HepG2 (cell line): ENCODE measurements around the gene LIPC. TPM values are rescaled to one million over a fixed set of nuclear protein-coding genes. Genes with fewer than 3 reads are reported as not detected.

Source experiments
- ATAC-seq: fragments of 200-7000 bp; cut with Tn5 transposase; 3 replicates; pipeline ENCODE4 v1.9.1; 2020; ENCODE audit warnings: mild to moderate bottlenecking, moderate library complexity
- BruUV-seq: library from RNA; stranded (reverse); fragments of 400-500 nt; replicated peaks from 2 replicates; lab custom pipeline; 2021; lab: Mats Ljungman, UMichigan
- CTCF ChIA-PET: fragments of 300-600 bp; formaldehyde crosslinking; extraction: SDS; loops from one replicate; lab custom pipeline; 2021; ENCODE audit warnings: low total read pairs, inconsistent platforms, low intra/inter-chr PET ratio; lab: Yijun Ruan, JAX
- POLR2A ChIA-PET: fragments of 350-600 bp; sonication (Branson Sonifier 250); formaldehyde crosslinking; loops from one replicate; lab custom pipeline; 2020; ENCODE audit warnings: antibody characterized with exemption, inconsistent platforms; lab: Yijun Ruan, JAX
- DNase-seq: peaks from one replicate; pipeline ENCODE4 v3.0.0-alpha.2; 2015; ENCODE audit warnings: low spot score
- FAIRE-seq: peaks from 3 replicates; lab custom pipeline; 2011; peaks lifted over from hg19 to GRCh38; lab: Jason Lieb, UNC
- H2AFZ ChIP-seq: one replicate; pipeline ENCODE4 v1.6.1; 2011; ENCODE audit warnings: low read length, inconsistent platforms
- H3K27ac ChIP-seq: fragments of 300-600 bp; 3 replicates; pipeline ENCODE4 v1.8.0; 2011; ENCODE audit warnings: mixed run types, mild to moderate bottlenecking, mixed read lengths, low read length, inconsistent platforms; ENCODE audit not compliant: insufficient read depth; ENCODE audit errors: extremely low read length
- H3K27me3 ChIP-seq, 2 experiments: fragments of 200-600 bp in 1 of 2; 2 replicates in 1 of 2; 3 replicates in 1 of 2; pipeline versions ENCODE4 v1.6.0 to v1.8.0; 2011; ENCODE audit warnings: low read length in 2 of 2, mild to moderate bottlenecking in 2 of 2, moderate library complexity in 2 of 2, inconsistent platforms in 1 of 2; ENCODE audit not compliant: insufficient read depth in 2 of 2, control insufficient read depth in 1 of 2
- H3K36me3 ChIP-seq, 2 experiments: fragments of 200-600 bp in 1 of 2; replicated peaks in 1 of 2; 2 replicates in 1 of 2; 3 replicates in 1 of 2; pipeline versions ENCODE4 v1.5.1 to v1.8.0; 2011; ENCODE audit warnings: low read length in 2 of 2, inconsistent platforms in 1 of 2; ENCODE audit not compliant: insufficient read depth in 2 of 2, control insufficient read depth in 1 of 2
- H3K4me1 ChIP-seq: 2 replicates; pipeline ENCODE4 v1.5.1; 2012; ENCODE audit warnings: low read length, inconsistent platforms; ENCODE audit not compliant: insufficient read depth
- H3K4me2 ChIP-seq: 2 replicates; pipeline ENCODE4 v1.6.0; 2011; ENCODE audit warnings: low read depth, low read length, inconsistent platforms
- H3K4me3 ChIP-seq, 3 experiments: fragments of 200-600 bp in 1 of 3; sonication (generic), shearing (Covaris generic) in 1 of 3; replicated peaks in 1 of 3; 2 replicates each; pipeline ENCODE4 v1.5.1; 2011 to 2016; ENCODE audit warnings: low read length in 3 of 3, inconsistent platforms in 2 of 3, low read depth in 2 of 3, mild to moderate bottlenecking in 2 of 3, control low read depth in 1 of 3, mixed read lengths in 1 of 3; ENCODE audit not compliant: insufficient read depth in 1 of 3
- H3K79me2 ChIP-seq: one replicate; pipeline ENCODE4 v1.6.1; 2011; ENCODE audit warnings: low read length, inconsistent platforms; ENCODE audit not compliant: insufficient read depth
- H3K9ac ChIP-seq: 2 replicates; pipeline ENCODE4 v1.6.0; 2011; ENCODE audit warnings: mild to moderate bottlenecking, low read depth, low read length, inconsistent platforms; ENCODE audit not compliant: insufficient read depth
- H3K9me3 ChIP-seq: 2 replicates; pipeline ENCODE4 v1.5.1; 2012; ENCODE audit warnings: mild to moderate bottlenecking, low read length
- H4K20me1 ChIP-seq: 2 replicates; pipeline ENCODE4 v1.6.0; 2011; ENCODE audit warnings: inconsistent platforms, mild to moderate bottlenecking, low read length, moderate library complexity; ENCODE audit not compliant: insufficient read depth
- AGO2 ChIP-seq: fragments of 200-400 bp; formaldehyde crosslinking; optimal IDR thresholded peaks from 2 replicates; pipeline ENCODE3; 2017; ENCODE audit warnings: mild to moderate bottlenecking, low read depth, low read length, moderate library complexity
- BHLHE40 ChIP-seq: IDR thresholded peaks from 2 replicates; pipeline ENCODE4 v1.6.1; 2011; ENCODE audit warnings: low read length, improper control_type of control experiment
- CREM ChIP-seq, 2 experiments: sonication (generic) in 1 of 2; formaldehyde crosslinking in 1 of 2; IDR thresholded peaks; 2 replicates each; pipeline versions ENCODE4 v1.4.0 to v1.6.1; 2016 to 2020; ENCODE audit warnings: antibody characterized with exemption in 1 of 2, mild to moderate bottlenecking in 1 of 2, missing genetic modification reagents in 1 of 2
- E2F1 ChIP-seq: sonication (generic); formaldehyde crosslinking; IDR thresholded peaks from 2 replicates; pipeline ENCODE4 v1.5.0; 2020; ENCODE audit warnings: missing genetic modification reagents
- HMGA1 ChIP-seq: sonication (generic); formaldehyde crosslinking; conservative IDR thresholded peaks from 2 replicates; pipeline ENCODE4 v1.4.0; 2020; ENCODE audit warnings: missing genetic modification reagents
- HNF1B ChIP-seq: sonication (generic); formaldehyde crosslinking; IDR thresholded peaks from 2 replicates; pipeline ENCODE4 v1.5.1; 2020; ENCODE audit warnings: mild to moderate bottlenecking, moderate library complexity, missing genetic modification reagents
- HNRNPLL ChIP-seq: fragments of 200-400 bp; formaldehyde crosslinking; IDR thresholded peaks from 2 replicates; pipeline ENCODE4 v1.6.1; 2017; ENCODE audit warnings: mild to moderate bottlenecking, low read depth, low read length; ENCODE audit not compliant: poor library complexity, severe bottlenecking
- SP140L ChIP-seq: sonication (generic); formaldehyde crosslinking; IDR thresholded peaks from 2 replicates; pipeline ENCODE4 v1.4.0; 2020; ENCODE audit warnings: missing genetic modification reagents, borderline replicate concordance
- ZBTB40 ChIP-seq, 2 experiments: fragments of 450-650 bp in 1 of 2; sonication (generic) in 1 of 2; formaldehyde crosslinking in 1 of 2; IDR thresholded peaks; 2 replicates each; pipeline versions ENCODE4 v1.6.1 to v1.8.0; 2016 to 2022; ENCODE audit warnings: antibody characterized with exemption in 1 of 2, mild to moderate bottlenecking in 1 of 2, missing genetic modification reagents in 1 of 2
- ZFP1 ChIP-seq: IDR thresholded peaks from 2 replicates; pipeline ENCODE4 v1.6.1; 2016
- ZNF3 ChIP-seq: IDR thresholded peaks from 2 replicates; pipeline ENCODE4 v1.7.0; 2017; ENCODE audit warnings: inconsistent platforms
- ZNF629 ChIP-seq: sonication (generic); formaldehyde crosslinking; conservative IDR thresholded peaks from 2 replicates; pipeline ENCODE4 v1.5.0; 2020; ENCODE audit warnings: missing genetic modification reagents
- WGBS: methylation state at CpG from one replicate; pipeline ENCODE4 v1.1.6; 2017; ENCODE audit warnings: low lambda C conversion rate; 5-methylcytosine and 5-hydroxymethylcytosine counted together
- in situ Hi-C: cut with HindIII; loops from 2 replicates; pipeline ENCODE4 v1.10.0; 2017; ENCODE audit warnings: low pct_unique_long_range_greater_than_20kb; ENCODE audit not compliant: extremely low pct_ligation_motif_present
- intact Hi-C: fragments of 100-400 bp; cut with micrococcal nuclease; formaldehyde crosslinking; loops from one replicate; pipeline ENCODE4 v1.10.0; 2022; ENCODE audit not compliant: unreplicated experiment
- polyA plus RNA-seq, 8 experiments: library from polyadenylated mRNA; depleted of rRNA in 3 of 8; stranded (reverse) in 7 of 8; unstranded in 1 of 8; fragments of >200 nt; fragmentation: Illumina TruSeq in 4 of 8; extraction: Trizol in 4 of 8; gene quantifications; 2 replicates each; pipeline versions ENCODE4 v1.2.1 to v1.2.3, GENCODE V29; 2011 to 2016; ENCODE audit warnings: low read depth in 4 of 8, missing spikeins in 1 of 8, mixed read lengths in 1 of 8; ENCODE audit not compliant: insufficient read depth in 1 of 8
- total RNA-seq, 5 experiments: library from RNA; depleted of rRNA; stranded (reverse); fragments of >200 nt; fragmentation: Illumina TruSeq; extraction: Trizol; gene quantifications; 2 replicates each; pipeline ENCODE4 v1.2.3, GENCODE V29; 2016; ENCODE audit warnings: low read depth in 1 of 5
- TF ChIP-seq, protein P1 (sequence below): sonication (generic); formaldehyde crosslinking; IDR thresholded peaks from 2 replicates; pipeline ENCODE4 v1.8.1; 2023; ENCODE audit warnings: missing genetic modification reagents, mild to moderate bottlenecking, borderline replicate concordance

LIPC gene
- total and polyA plus RNA-seq, 2 of the 13 experiments (the other 11 are each of a cell fraction or from before 2014, with no cell fraction given) = 26.0 to 38.0 TPM

- H3K4me1 ChIP-seq = peaks cover 24% of the 10 kb centered on the region
- in situ Hi-C loops (no loop called here), intact Hi-C loops (no loop called here)
- no peak overlapping the region for H2AFZ ChIP-seq
- no peaks in the 10 kb centered on the region for H3K27me3 ChIP-seq
- H3K27ac ChIP-seq = no peak overlapping the region
- ChIA-PET POLR2A (no interaction called here), CTCF (no interaction called here)
- no peaks in the 10 kb centered on the region for H4K20me1 ChIP-seq
- H3K4me2 ChIP-seq = no peak overlapping the region
- DNase-seq (no peak), FAIRE-seq (no peak), ATAC-seq (no peak)
- no peak overlapping the region for H3K4me3 ChIP-seq
- WGBS = 100% methylated on average over 3 of the region's 3 CpGs
- H3K9me3 ChIP-seq = no peaks in the 10 kb centered on the region
- no TSS peak for BruUV-seq
- H3K79me2 ChIP-seq = no peaks in the 10 kb centered on the region
- no peaks in the 10 kb centered on the region; a peak in 1 of 5 replicates for H3K36me3 ChIP-seq
- no peak overlapping the region for H3K9ac ChIP-seq
- TF ChIP-seq HNF1B = no peak
- TF ChIP-seq ZNF629 (CRISPR knock-in tag) = no peak
- TF ChIP-seq BHLHE40 = no peak
- no peak for TF ChIP-seq AGO2
- TF ChIP-seq, protein P1, sequence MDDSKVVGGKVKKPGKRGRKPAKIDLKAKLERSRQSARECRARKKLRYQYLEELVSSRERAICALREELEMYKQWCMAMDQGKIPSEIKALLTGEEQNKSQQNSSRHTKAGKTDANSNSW (CRISPR knock-in tag) = no peak
- no peak for TF ChIP-seq HNRNPLL
- TF ChIP-seq CREM (IDR thresholded peaks at IDR 0.05) = no peak
- TF ChIP-seq CREM (CRISPR knock-in tag; IDR thresholded peaks at IDR 0.05) = no peak
- no peak for TF ChIP-seq HMGA1 (CRISPR knock-in tag)
- no peak for TF ChIP-seq ZFP1 (CRISPR knock-in tag)
- no peak for TF ChIP-seq ZNF3
- TF ChIP-seq E2F1 (CRISPR knock-in tag) = no peak
- no peak for TF ChIP-seq SP140L (CRISPR knock-in tag)
- no peak for TF ChIP-seq ZBTB40 (IDR thresholded peaks at IDR 0.05)
- no peak for TF ChIP-seq ZBTB40 (CRISPR knock-in tag; IDR thresholded peaks at IDR 0.05)
Measured at GRCh38 chr15:58562135-58562534, 130.3 kb downstream of the LIPC start.
